ELF-1 (cell line): ENCODE results near the gene PP2D1.

ENCODE experiments used
- DNase-seq: peaks from one replicate; pipeline ENCODE4 v3.0.0-alpha.2; 2016; ENCODE audit warnings: low read depth, low spot score

The PP2D1 gene

DNA sequence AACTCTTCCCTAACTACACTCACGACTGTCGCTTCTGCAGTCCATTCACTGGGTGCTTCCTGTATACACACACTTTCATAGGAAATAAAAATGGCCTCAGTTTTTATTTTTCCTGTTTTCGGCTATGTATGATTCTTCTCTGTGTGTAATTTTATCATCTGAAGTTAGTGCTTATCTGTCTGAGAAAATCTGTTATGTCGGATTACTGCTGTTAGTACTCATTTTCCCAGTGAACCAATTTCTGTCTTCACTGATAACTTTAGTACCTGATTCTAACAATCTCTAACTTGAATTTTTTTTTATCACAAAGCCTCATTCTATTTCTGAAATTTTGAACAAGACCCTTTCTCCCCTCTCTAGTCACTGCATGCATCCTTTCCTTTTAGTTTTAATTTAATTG, 44.3 kb downstream of the PP2D1 start:
- no peak for DNase-seq

DNA sequence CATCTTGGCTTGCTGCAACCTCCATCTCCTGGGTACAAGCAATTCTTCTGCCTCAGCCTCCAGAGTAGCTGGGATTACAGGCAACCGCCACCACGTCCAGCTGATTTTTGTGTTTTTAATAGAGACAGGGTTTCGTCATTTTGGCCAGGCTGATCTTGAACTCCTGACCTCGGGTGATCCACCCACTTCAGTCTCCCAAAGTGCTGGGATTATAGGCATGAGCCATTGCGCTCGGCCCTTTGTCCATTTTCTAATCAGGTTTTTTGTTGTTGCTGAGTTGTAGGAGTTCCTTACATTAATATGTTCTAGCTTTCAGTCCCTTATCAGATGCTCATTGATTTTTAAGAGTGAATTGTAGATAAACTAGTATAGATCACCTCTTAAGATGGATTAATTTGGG, 44.9 kb downstream of the PP2D1 start:
- no peak for DNase-seq

DNA sequence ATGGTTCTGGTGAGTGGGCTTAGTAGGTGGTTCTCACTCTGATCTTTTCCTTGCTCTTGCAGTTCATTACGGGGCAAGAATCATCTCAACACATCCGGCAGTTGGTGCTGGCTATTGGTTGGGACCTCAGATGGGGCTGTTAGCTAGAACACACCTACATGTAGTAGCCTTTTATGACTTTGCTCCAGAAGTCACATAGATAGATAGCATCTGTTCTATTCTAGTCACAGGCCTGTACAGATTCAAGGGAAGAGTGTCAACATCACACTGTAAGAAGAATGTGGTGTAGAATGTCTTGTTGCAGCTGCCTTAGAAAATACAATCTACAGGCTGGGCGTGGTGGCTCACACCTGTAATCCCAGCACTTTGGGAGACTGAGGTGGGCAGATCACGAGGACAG, 50.1 kb downstream of the PP2D1 start:
- DNase-seq: no peak

DNA sequence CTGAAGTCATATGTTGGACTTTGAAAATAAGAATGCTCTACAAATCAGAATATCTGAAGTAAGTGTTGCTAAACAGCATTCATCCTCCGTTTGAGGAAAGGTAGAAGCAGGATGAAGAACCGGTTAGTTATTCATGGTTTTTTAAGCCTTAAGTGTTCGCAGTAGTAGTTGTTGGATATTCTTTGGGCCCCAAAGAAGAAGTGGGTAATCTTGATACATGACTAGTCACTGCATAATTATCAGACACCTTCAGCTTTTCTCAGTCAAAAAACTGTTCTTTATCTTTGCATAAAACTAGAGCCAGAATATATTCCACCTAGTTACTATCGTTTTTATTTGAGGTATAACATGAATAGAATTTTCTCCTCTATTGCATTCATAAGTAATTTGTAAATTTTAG, 51.4 kb downstream of the PP2D1 start:
- no peak for DNase-seq

DNA sequence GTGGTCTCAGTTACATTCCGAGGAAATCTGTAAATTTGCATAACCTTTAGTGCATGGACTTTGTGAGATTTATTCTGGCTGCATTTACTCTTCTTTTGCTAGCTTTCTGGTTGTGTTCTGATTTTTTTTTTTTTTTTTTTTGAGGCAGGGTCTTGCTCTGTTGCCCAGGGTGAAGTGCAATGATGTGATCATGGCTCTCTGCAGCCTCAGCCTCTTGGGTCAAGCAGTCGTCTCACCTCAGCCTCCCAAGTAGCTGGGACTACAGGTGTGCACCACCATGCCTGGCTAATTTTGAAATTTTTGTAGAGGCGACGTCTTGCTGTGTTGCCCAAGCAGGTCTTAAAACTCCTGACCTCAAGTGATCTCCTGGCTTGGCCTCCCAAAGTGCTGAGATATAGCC, 52.6 kb downstream of the PP2D1 start:
- no peak for DNase-seq

DNA sequence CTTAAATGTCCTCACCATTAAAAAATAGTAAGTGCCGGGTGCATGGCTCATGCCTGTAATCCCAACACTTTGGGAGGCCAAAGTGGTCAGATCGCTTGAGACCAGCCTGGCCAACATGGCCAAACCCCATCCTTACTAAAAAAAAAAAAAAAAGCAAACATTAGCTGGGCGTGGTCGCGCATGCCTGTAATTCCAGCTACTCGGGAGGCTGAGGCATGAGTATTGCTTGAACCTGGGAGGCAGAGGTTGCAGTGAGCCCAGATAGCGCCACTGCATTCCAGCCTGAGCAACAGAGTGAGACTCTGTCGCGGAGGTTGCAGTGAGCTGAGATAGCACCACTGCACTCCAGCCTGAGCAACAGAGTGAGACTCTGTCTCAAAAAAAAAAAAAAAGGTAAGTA, 54.7 kb downstream of the PP2D1 start:
- DNase-seq: peak; percentile 58

DNA sequence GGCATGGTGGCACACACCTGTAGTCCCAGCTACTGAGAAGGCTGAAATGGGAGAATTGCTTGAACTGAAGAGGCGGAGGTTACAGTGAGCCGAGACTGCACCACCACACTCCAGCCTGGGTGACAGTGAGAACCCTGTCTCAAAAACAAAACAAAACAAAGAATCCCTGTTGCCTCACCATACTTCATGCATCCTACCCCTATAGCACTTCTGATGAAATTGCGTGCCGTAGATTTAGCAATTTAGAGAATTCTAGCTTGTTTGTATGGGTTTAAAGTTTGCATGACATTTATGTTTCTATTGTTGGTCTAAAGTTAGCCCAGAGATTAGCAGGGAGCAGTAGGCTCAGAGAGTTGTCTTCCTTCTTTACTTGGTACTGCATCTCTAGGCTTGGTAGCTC, 57.4 kb downstream of the PP2D1 start:
- DNase-seq: no peak

DNA sequence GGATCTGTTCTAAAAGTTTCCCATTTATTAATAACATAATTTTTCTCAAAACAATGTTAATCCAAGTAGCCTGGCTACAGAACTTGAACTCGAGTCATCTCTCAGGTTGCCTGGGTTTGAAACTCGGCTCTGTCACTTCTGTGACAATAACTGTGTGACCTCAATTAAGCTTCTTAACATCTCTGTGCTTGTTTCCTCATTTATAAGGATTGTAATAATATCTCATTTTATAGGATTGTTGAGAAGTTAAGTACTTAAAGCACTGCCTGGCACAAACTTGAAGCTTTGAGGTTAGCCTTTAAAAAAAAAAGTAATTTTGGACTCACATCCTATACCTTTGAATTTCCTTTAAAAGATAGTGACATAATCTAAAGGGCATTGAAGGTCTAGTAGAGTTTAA, 61.7 kb downstream of the PP2D1 start:
- no peak for DNase-seq

DNA sequence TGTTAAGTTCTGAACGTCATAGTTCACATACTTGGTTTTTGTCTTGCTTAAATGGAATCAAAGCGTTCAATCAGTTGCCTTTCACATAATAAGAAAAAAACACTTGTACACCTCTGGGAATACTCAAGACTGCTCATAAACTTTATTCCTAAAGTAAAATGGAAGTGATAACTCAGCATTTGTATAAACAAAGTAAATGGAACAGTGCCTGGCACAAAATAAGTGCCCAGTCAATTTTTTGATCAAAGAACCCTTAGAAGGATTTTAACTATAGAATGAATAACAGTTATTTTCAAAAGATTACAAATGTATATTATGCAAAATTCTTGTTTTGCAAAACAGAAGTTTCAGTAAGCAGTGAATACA, 63.9 kb downstream of the PP2D1 start:
- no peak for DNase-seq

DNA sequence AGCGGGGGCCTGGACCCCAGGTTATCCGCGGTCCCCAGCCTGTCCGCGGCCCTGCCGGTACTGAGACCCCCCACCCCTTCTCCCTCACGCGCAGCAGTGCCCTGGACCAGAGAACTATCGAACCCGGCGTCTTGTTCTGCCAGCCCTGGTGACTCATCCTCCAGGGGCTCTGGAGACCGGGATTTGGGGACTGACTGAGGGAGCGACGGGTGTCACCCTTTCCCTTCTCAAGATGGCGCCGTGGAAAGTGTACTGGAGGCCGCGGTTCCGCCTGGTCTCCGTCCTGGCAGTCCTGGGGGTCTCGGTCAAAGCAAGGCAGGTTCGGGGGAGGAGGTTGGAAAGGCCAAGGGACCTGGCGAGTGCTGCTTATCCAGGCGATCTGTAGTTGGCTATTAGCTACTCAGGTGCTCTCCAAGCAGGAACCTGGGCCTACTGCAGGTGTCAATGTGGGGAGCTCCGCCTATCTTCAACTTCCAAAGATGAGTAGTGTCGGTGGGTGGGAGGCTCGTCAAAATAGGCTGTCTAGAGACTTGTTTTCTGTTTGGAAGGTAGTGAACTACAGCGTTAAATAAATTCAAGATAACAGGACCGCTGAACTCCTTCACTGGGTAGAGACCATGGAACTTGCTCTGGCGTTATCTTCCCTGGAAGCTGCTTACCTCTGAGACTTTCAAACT, 64.4 kb downstream of the PP2D1 start:
- peak; percentile 78 for DNase-seq

DNA sequence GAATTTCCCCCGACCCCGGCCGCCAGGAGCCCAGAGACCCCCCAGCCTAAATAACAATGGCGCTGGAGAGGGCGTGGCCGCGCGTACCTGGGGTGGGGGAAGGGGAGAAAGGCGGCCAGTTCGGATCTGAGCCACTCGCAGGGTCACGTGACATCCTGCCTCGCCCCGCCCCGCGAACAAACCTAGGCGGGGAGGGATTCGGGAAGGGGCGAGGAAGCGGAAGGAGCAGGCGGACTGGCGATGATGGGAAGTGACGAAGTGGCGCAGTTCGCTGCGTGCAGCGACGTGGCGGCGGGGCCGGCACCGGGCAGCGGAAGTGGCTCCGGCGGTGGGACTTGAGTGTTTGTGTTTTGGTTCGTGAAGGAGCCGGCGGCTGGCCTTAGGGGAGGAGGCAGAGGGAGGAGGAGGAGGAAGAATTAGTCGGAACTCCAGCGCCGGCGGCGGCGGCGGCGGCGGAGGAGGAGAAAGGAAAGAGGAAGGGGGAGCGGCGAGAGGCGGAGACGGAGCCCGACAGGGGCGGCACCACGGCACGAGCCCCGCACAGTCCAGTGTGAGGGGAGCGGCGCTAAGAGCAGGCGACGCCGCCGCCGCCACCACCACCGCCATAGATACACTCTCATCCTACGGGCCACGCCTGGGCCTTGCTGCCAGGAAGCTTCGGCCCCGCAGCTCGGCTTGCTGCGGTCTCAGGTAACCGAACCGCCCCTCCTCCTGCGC, 65.1 kb downstream of the PP2D1 start, which contains the start of gene RAB5A:
RAB5A (plus strand) TSS at position 266 of the 717 bp plus-strand sequence. CDS start 3,802 bp downstream, outside the sequence.
- peak; percentile 99 for DNase-seq

DNA sequence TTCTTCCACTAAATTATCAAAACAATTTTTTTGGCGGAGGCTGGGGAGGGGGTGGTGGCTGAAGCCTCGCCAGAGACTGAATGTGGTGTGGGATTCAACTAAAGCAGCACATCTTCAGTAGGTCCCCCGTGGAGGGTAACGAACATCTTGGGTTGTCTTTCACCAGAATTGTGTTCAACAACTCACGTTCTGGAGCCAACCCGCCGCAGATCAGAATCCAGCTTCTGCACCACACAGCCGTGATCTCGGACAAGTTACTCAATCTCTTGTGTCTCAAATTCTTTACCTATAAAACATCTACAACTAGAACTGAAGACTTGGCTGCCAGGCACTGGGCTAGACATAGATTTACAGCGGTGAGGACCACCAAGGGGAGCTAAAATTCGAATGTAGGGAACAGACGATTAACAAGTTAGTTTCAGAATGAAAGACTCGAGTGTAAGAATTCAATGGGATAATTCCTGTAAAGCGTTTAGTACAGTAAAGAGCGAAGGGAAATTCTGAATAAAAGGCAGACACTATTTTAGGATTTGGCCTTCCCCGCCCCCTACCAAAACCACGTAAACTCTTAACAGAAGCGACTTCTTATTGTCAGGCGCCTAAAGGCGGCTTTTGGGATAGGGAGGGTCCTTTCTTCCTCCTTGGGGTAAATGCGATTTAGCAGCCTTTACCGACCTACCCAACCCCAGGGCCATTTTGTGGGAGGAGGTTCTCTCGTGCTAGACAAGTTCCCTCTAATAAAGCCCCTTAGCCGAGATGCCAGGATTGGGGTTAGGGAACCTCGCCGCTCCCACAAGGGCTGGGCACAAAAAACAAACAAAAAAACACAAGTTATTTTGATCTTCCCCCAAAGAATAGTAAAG, 65.9 kb downstream of the PP2D1 start:
- DNase-seq: no peak

DNA sequence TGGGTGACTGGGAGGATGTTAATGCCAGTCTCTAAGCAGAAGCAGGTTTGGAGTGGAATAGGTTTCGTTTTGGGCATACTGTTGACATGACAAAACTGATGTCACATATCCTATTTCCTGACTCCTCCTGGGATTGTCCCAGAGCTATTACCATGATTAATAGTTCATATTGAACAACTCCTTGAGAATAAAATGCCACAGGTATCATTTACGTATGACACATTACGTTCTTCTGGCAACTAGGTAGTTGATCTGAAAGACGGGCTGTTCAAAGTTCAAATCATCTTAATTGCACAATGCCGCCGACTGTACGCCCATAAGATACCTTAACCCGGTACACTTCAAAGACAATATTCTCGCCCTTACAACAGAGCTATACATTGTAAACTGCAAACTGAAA, 66.5 kb downstream of the PP2D1 start:
- DNase-seq: no peak

DNA sequence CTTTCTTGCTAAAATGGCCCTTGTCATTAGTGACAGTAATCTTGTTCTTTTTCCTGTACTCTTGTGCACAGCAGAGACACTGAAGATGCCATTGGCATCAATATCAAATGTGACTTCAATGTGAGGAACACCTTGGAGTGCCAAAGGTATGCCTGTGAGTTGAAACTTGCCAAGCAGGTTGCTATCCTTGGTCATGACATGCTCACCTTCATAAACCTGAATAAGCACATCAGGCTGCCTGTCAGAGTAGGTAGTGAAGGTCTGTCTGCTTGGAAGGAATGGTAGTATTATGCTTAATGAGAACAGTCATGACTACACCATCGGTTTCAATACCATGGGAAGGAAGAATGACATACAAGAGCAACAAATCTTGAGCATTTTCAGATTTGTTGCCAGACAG, 71.4 kb downstream of the PP2D1 start:
- DNase-seq: no peak

DNA sequence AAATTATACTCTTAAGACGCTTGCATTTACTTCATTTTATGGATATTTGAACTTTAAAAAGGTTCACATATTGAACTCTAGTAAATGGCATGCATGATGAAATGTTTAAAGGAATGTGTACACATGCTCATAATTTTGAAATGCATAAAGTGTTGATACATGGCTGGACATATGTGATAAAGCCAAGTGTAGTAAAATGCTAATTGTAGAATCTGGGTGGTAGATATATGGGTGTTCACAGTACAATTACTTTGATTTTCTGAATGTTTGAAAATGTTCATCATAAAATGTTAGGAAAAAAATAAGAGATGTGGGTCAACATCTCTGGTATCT, 73.8 kb downstream of the PP2D1 start:
- DNase-seq: no peak

DNA sequence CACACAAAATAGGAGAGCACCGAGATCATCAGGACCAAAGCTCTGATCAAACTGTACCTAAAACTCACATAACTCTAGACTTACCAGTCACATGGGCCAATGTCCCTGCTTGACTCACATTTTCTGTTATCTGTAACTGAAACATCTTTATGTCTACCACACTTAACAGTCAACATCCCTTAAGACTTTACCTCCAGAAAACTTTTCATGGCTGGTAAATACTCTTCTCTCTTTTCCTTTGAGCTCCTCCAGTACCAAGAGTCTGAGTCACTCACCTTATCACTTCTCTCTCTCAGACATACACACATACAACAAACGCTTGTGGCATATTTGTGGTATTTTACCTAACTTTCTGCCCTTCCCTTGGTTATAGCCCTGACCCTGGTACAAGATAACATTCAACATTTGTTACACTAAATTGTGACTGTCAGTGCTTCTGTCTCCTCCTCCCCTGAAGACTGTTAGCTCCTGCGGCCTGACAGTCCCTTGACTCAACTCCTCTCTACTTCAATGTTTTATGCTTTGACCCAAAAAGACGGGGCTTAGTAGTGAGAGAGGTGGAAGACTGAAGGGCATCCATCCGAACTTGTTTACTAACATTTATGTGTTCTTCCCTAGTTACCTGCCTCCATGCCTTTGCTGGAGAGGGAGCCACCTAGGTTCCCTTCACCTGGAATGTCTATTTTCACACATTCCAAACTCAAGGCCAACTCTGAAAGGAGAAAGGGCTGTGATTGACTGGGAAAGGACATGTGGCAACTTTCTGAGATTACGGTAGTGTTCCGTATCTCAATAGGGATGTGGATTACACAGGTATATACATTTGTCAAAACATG, 74.4 kb downstream of the PP2D1 start:
- DNase-seq: no peak
